CD4-positive, alpha-beta T cell treated with Interleukin-2 at 100 ng/mL for 4 hours (primary cell): Measurements from ENCODE around the gene CCT3.
"Not testable (repeated sequence)": the region's sequence is repeated elsewhere in the genome, so short reads cannot be mapped to it uniquely, and the experiment has no call there.

Source experiments
- DNase-seq: peaks from one replicate; pipeline ENCODE4 v3.0.0-alpha.2; 2020; ENCODE audit warnings: low spot score

CCT3 gene

GRCh38 chr1:156338180-156338976, at the start of gene CCT3, which contains the start of gene TSACC:
CCT3 (minus strand) TSS chr1:156338292; CDS start chr1:156338184, 108 bp downstream.
TSACC (plus strand) TSS chr1:156338526; CDS start chr1:156339758, 1,232 bp downstream.
- peak; percentile 100 for DNase-seq

- no peak for DNase-seq
Observed at GRCh38 chr1:156387870-156388173, 49.7 kb upstream of the CCT3 start.

DNA sequence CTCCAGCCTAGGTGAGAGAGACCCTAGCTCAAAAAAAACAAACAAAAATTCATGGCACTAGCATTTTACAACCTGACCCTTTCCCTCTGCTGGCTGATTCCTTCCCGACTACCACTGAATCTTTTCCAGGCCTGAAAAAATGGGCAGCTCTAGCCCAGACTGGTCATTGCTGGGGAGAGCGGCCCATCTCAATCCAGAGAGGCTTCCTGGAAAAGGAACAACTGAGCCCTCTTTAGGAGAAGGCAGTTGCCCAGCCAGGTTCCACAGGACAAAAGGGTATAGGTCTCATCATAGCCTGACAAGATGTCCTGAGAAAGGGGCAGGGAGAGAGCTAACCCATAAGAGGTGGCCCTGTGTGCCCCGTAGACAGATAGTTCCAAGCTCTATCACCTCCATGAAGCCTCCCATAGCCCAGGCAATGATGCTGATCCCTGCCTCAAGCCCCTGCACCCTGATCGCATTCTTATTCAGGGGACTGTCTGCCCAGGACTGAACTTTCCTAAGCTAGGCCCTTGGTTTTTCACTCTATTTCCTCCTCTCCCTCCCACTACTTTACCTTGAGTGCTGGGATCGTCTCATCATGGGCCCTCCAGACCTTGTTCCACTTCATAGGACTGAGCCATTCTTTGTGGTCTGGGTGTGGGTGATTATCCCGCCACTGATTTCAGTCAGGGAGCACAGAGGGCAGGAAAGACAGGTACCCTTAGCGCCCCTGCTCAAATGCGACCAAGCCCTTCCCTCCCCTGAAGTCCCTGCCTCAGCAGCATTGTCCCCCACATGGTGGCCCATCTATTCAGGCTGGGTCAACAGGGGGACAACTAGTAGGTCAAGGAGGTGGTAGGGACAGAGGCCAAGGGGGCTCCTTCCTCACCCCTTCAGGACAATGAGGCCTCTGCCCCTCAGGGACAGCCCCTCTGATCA, 49.1 kb upstream of the CCT3 start:
- DNase-seq: no peak

- DNase-seq: no peak
Observed at GRCh38 chr1:156386134-156386901, 48.2 kb upstream of the CCT3 start.

- peak; percentile 73 for DNase-seq
Observed at GRCh38 chr1:156385534-156386031, 47.5 kb upstream of the CCT3 start.

GRCh38 chr1:156384658-156385057, 46.6 kb upstream of the CCT3 start:
- no peak for DNase-seq

DNA sequence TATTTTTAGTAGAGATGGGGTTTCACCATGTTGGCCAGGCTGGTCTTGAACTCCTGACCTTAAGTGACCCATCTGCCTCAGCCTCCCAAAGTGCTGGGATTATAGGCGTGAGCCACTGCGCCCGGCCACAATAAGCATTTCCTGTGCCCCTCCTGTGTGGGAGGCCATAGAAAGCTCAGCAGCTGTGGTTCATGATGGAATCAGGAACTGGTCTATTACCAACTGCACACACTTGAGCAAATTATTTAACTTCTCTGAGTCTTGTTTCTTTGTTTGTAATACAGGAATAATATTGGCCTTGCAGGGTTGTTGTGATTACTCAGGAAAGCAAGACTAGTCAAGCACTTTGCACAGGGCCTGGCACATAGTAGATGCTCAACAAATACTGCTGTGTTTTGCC, 45.9 kb upstream of the CCT3 start:
- no peak for DNase-seq

- peak; percentile 61 for DNase-seq
Observed at GRCh38 chr1:156383023-156383422, 44.9 kb upstream of the CCT3 start.

DNA sequence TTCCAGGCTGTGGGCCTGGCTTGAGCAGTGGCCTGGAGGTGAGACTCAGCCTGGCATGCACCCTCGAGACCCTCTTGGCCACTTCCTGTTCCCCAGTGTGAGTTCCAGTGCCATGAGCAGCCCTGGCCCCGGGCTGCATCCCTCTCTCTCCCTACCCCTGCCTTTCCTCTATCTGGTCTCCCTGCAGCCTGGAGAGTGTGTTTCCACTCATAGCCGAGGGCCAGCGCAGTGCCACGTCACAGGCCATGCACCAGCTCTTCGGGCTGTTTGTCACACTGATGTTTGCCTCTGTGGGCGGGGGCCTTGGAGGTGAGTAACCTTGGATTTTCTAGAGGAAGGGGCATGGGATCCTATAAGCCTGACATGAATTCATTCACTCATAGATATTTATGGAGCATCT, 44.5 kb upstream of the CCT3 start:
- DNase-seq: no peak

- no peak for DNase-seq
Observed at GRCh38 chr1:156379420-156380165, 41.5 kb upstream of the CCT3 start.

DNA sequence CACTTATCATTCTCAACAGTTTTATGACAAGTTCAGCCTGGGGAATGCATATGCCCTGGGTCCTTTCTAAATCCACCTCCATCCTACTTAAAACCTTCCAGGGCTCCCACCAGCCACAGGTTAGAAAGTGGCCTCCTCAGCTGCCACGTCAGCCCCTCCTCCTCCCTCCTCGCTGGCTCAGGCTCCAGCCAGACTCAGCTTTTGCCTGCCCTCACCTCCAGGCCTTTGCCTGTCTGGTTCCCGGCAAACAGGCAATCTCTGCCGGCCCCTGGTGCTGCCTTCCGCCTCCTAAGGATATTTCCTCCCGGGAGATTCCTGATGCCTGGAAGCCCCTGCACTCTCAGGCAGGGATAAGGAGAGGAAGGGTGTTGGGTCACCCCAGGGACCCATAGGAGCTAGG, 40.5 kb upstream of the CCT3 start:
- no peak for DNase-seq

GRCh38 chr1:156376958-156377919, 39.1 kb upstream of the CCT3 start:
- no peak for DNase-seq

- DNase-seq: no peak
Observed at GRCh38 chr1:156376146-156376545, 38.1 kb upstream of the CCT3 start.

DNA sequence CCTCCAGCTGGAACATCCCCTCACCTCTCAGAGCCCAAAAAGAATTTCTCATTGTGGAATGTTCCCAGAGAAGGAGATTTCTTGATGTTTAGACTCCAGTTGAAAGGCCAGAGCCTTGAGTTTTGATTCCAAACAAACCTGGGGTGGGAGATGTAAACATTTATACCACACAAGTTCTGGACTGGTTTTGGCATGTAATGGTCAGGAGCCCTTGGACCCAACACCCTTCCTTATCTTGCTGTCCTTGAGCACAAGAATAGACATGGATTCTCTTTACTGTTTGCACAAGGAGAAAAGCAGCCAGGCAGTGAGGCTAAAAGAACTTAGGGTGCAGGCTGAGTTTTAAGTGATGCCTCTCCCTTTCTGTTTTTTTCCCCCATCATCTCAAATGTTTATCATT, 35.5 kb upstream of the CCT3 start:
- DNase-seq: no peak

GRCh38 chr1:156372876-156373275, 34.8 kb upstream of the CCT3 start:
- DNase-seq: no peak

DNA sequence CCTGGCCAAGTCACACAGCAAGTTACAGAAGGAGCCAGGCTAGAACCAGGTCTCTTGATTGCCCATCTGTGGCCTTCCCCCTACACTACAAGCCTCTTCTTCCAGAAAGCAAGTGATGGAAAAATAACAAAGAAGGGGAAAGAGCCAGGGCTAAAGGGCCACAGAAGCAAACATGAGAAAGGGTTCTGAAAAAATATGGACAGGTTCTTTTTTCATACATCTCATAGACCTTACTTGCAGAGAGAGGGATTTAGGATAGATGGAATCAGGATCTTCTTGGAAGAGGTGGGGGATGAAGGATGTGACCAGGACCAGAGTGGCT, 34.1 kb upstream of the CCT3 start:
- DNase-seq: no peak

- no peak for DNase-seq
Observed at GRCh38 chr1:156371553-156372264, 33.6 kb upstream of the CCT3 start.

GRCh38 chr1:156369685-156370286, 31.7 kb upstream of the CCT3 start:
- not testable (repeated sequence) for DNase-seq
